ENCODE data around the gene COBLL1. TPM values are rescaled to one million over a fixed set of nuclear protein-coding genes. Genes with fewer than 3 reads are reported as not detected.

COBLL1 gene
- total and polyA plus RNA-seq, 2 of the 4 experiments (the other 2 are of a cell fraction): 0.79 to 1.1 TPM

DNA sequence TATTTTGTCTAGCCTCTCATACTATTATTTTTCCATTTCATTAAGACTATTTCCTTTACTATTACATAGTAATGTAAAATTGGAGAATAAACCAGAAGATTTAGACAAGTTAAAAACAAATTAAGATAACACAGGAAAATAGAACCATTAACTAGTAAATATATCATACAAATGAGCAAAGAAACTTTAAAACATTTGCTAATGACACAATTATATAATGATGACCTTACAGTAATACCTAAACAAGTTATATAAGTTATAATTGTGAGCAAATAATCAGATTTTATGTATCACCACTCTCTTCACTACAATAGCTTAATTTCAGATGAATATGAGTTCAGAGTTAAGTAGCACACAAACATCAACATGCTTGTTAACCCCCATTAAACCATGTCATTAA lies 147.8 kb downstream of the COBLL1 start:
- no peak for DNase-seq
- Histone ChIP-seq H2AK5ac (ENCODE audit: low read depth, low read length) (no peak overlapping the region), H2AFZ (replicated peaks; ENCODE audit: low read length, poor library complexity) (no peak overlapping the region), H2BK5ac (ENCODE audit: low read depth, low read length, poor library complexity, severe bottlenecking) (no peak overlapping the region), H3K4ac (ENCODE audit: low read depth, low read length) (no peak overlapping the region), H4K5ac (ENCODE audit: low read depth, low read length) (no peak overlapping the region), H3K23ac (ENCODE audit: low read depth, low read length) (no peak overlapping the region), H2BK20ac (ENCODE audit: low read depth, low read length) (no peak overlapping the region), H3K9me1 (ENCODE audit: insufficient read depth, low read length) (no peaks in the 10 kb centered on the region), H3K4me1 (ENCODE audit: control insufficient read depth, insufficient read depth, low read length) (no peaks in the 10 kb centered on the region), H3K9me3 (ENCODE audit: control insufficient read depth, insufficient read depth, low read length) (no peaks in the 10 kb centered on the region), H3K9ac (ENCODE audit: low read depth, low read length) (no peak overlapping the region), H4K20me1 (ENCODE audit: insufficient read depth, low read length) (no peaks in the 10 kb centered on the region), H3K18ac (ENCODE audit: low read depth, low read length) (no peak overlapping the region), H3K27ac (ENCODE audit: insufficient read depth, low read length) (no peak overlapping the region), H3K56ac (ENCODE audit: extremely low read depth, insufficient read depth, low read length) (no peak overlapping the region), H2AK9ac (replicated peaks; ENCODE audit: low read depth, low read length, poor library complexity) (no peak overlapping the region), H3K14ac (replicated peaks; ENCODE audit: low read depth, low read length) (no peak overlapping the region), H2BK15ac (ENCODE audit: low read depth, low read length) (no peak overlapping the region), H4K91ac (ENCODE audit: insufficient read depth, low read depth, low read length) (no peak overlapping the region), H3K27me3 (ENCODE audit: control insufficient read depth, insufficient read depth, low read length) (no peaks in the 10 kb centered on the region), H3K79me1 (ENCODE audit: low read depth in 1 of 2, low read length in 2 of 2) (no peaks in the 10 kb centered on the region), H2BK120ac (ENCODE audit: low read depth, low read length) (no peak overlapping the region), H4K8ac (ENCODE audit: low read depth in 2 of 2, low read length in 2 of 2) (no peak overlapping the region), H3K36me3 (ENCODE audit: control insufficient read depth, insufficient read depth, low read length) (no peaks in the 10 kb centered on the region), H3K4me3 (ENCODE audit: insufficient read depth, low read depth, low read length) (no peak overlapping the region), H3K4me2 (ENCODE audit: low read depth, low read length) (no peak overlapping the region)
- intact Hi-C loops (cut with micrococcal nuclease) (no loop called here), in situ Hi-C loops (cut with MboI; ENCODE audit: low sequenced_read_pairs) (no loop called here), dilution Hi-C loops (cut with HindIII; ENCODE audit: low sequenced_read_pairs, unreplicated experiment) (no loop called here)
- TF ChIP-seq FOS (IDR thresholded peaks at IDR 0.05; ENCODE audit: low read depth, low read length) (no peak), USF2 (IDR thresholded peaks at IDR 0.05; ENCODE audit: low read depth, low read length) (no peak), POLR2A (IDR thresholded peaks at IDR 0.05; ENCODE audit: low read depth, low read length) (no peak), SMC3 (IDR thresholded peaks at IDR 0.05; ENCODE audit: low read depth, low read length) (no peak), RCOR1 (IDR thresholded peaks at IDR 0.05; ENCODE audit: insufficient replicate concordance, low read length) (no peak), BHLHE40 (IDR thresholded peaks at IDR 0.05; ENCODE audit: low read depth, low read length) (no peak), MAZ (IDR thresholded peaks at IDR 0.05; ENCODE audit: borderline replicate concordance, low read depth, low read length) (no peak), MXI1 (IDR thresholded peaks at IDR 0.05; ENCODE audit: borderline replicate concordance, low read depth, low read length) (no peak), CEBPB (IDR thresholded peaks at IDR 0.05; ENCODE audit: low read depth, low read length) (no peak), RFX5 (IDR thresholded peaks at IDR 0.05; ENCODE audit: low read depth, low read length) (no peak), MAFK (IDR thresholded peaks at IDR 0.05; ENCODE audit: low read depth, low read length) (no peak), CHD1 (IDR thresholded peaks at IDR 0.05; ENCODE audit: low read depth, low read length) (no peak), RAD21 (IDR thresholded peaks at IDR 0.05; ENCODE audit: low read length) (no peak), ELK1 (IDR thresholded peaks at IDR 0.05; ENCODE audit: borderline replicate concordance, low read depth, low read length) (no peak), NFE2L2 (IDR thresholded peaks at IDR 0.05; ENCODE audit: low read depth, low read length) (no peak)
- TF ChIP-seq, protein P1, sequence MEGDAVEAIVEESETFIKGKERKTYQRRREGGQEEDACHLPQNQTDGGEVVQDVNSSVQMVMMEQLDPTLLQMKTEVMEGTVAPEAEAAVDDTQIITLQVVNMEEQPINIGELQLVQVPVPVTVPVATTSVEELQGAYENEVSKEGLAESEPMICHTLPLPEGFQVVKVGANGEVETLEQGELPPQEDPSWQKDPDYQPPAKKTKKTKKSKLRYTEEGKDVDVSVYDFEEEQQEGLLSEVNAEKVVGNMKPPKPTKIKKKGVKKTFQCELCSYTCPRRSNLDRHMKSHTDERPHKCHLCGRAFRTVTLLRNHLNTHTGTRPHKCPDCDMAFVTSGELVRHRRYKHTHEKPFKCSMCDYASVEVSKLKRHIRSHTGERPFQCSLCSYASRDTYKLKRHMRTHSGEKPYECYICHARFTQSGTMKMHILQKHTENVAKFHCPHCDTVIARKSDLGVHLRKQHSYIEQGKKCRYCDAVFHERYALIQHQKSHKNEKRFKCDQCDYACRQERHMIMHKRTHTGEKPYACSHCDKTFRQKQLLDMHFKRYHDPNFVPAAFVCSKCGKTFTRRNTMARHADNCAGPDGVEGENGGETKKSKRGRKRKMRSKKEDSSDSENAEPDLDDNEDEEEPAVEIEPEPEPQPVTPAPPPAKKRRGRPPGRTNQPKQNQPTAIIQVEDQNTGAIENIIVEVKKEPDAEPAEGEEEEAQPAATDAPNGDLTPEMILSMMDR (conservative IDR thresholded peaks at IDR 0.05; ENCODE audit: low read depth, low read length): no peak
- CTCF ChIA-PET: no interaction called here
- no TSS peak for BruUV-seq (replicated peaks)
- POLR2A ChIA-PET (ENCODE audit: unreplicated experiment): no interaction called here
- ATAC-seq (ENCODE audit: low read depth): no peak
